HepG2 (cell line): ENCODE measurements around the gene MPV17L2. TPM values are rescaled to one million over a fixed set of nuclear protein-coding genes. Genes with fewer than 3 reads are reported as not detected.

Source experiments
- ARHGAP35 ChIP-seq: sonication (generic); formaldehyde crosslinking; IDR thresholded peaks from 2 replicates; pipeline ENCODE4 v1.9.0; 2022; ENCODE audit warnings: mild to moderate bottlenecking, inconsistent platforms, moderate library complexity, missing genetic modification reagents, borderline replicate concordance
- EHMT2 ChIP-seq: fragments of 200-600 bp; sonication (generic); IDR thresholded peaks from 2 replicates; pipeline ENCODE4 v1.7.0; 2017; ENCODE audit warnings: antibody characterized with exemption, low read depth, low read length, borderline replicate concordance
- FOXJ3 ChIP-seq: sonication (generic); formaldehyde crosslinking; IDR thresholded peaks from 2 replicates; pipeline ENCODE4 v1.4.0; 2020; ENCODE audit warnings: missing genetic modification reagents, mild to moderate bottlenecking, borderline replicate concordance
- HHEX ChIP-seq: IDR thresholded peaks from 2 replicates; pipeline ENCODE4 v1.6.1; 2016; ENCODE audit warnings: control low read depth
- HNRNPL ChIP-seq: fragments of 200-400 bp; formaldehyde crosslinking; IDR thresholded peaks from 2 replicates; pipeline ENCODE4 v1.6.1; 2017; ENCODE audit warnings: mild to moderate bottlenecking, low read depth, low read length
- HOXA3 ChIP-seq: sonication (generic); formaldehyde crosslinking; IDR thresholded peaks from 2 replicates; pipeline ENCODE4 v1.5.0; 2020; ENCODE audit warnings: missing genetic modification reagents
- HOXA5 ChIP-seq: sonication (generic); formaldehyde crosslinking; IDR thresholded peaks from 2 replicates; pipeline ENCODE4 v1.4.0; 2020; ENCODE audit warnings: missing genetic modification reagents
- KLF6 ChIP-seq: IDR thresholded peaks from 2 replicates; pipeline ENCODE4 v1.8.0; 2016; ENCODE audit warnings: missing biosample characterization, missing genetic modification reagents
- MIXL1 ChIP-seq: IDR thresholded peaks from 2 replicates; pipeline ENCODE4 v1.6.1; 2016
- NFYC ChIP-seq: IDR thresholded peaks from 2 replicates; pipeline ENCODE4 v1.6.1; 2016; ENCODE audit warnings: missing genetic modification reagents, missing compliant biosample characterization
- PCBP1 ChIP-seq: fragments of 200-400 bp; formaldehyde crosslinking; IDR thresholded peaks from 2 replicates; pipeline ENCODE4 v1.6.1; 2017; ENCODE audit warnings: mild to moderate bottlenecking, low read depth, low read length, borderline replicate concordance
- RXRB ChIP-seq: IDR thresholded peaks from 2 replicates; pipeline ENCODE4 v1.6.1; 2016; ENCODE audit warnings: borderline replicate concordance, missing genetic modification reagents, missing compliant biosample characterization
- SALL2 ChIP-seq: sonication (generic); formaldehyde crosslinking; IDR thresholded peaks from 2 replicates; pipeline ENCODE4 v1.8.1; 2023; ENCODE audit warnings: mild to moderate bottlenecking, missing genetic modification reagents, inconsistent platforms
- SMARCE1 ChIP-seq: fragments of 450-650 bp; IDR thresholded peaks from 2 replicates; pipeline ENCODE4 v1.6.1; 2017; ENCODE audit warnings: borderline replicate concordance
- XRCC5 ChIP-seq: fragments of 200-400 bp; formaldehyde crosslinking; optimal IDR thresholded peaks from 2 replicates; pipeline ENCODE3; 2017; ENCODE audit warnings: mild to moderate bottlenecking, low read length
- ZKSCAN8 ChIP-seq: IDR thresholded peaks from 2 replicates; pipeline ENCODE4 v1.6.1; 2016; ENCODE audit warnings: borderline replicate concordance, missing genetic modification reagents, missing compliant biosample characterization
- ZMYM3 ChIP-seq: sonication (generic); formaldehyde crosslinking; IDR thresholded peaks from 2 replicates; pipeline ENCODE4 v1.5.1; 2020; ENCODE audit warnings: mild to moderate bottlenecking, missing genetic modification reagents
- ZNF331 ChIP-seq: sonication (generic); formaldehyde crosslinking; IDR thresholded peaks from 2 replicates; pipeline ENCODE4 v1.4.0; 2020; ENCODE audit warnings: missing genetic modification reagents
- ZNF605 ChIP-seq: sonication (generic); formaldehyde crosslinking; IDR thresholded peaks from 2 replicates; pipeline ENCODE4 v1.8.0; 2022; ENCODE audit warnings: mild to moderate bottlenecking, missing genetic modification reagents
- ZNF607 ChIP-seq: sonication (generic); formaldehyde crosslinking; IDR thresholded peaks from 2 replicates; pipeline ENCODE4 v1.5.1; 2020; ENCODE audit warnings: missing genetic modification reagents, mild to moderate bottlenecking, borderline replicate concordance
- ZNF737 ChIP-seq: sonication (generic); formaldehyde crosslinking; IDR thresholded peaks from 2 replicates; pipeline ENCODE4 v1.5.0; 2020; ENCODE audit warnings: missing genetic modification reagents, mild to moderate bottlenecking, borderline replicate concordance
- ZNF841 ChIP-seq: sonication (generic); formaldehyde crosslinking; IDR thresholded peaks from 2 replicates; pipeline ENCODE4 v1.8.1; 2023; ENCODE audit warnings: missing genetic modification reagents, borderline replicate concordance
- polyA plus RNA-seq, 8 experiments: library from polyadenylated mRNA; depleted of rRNA in 3 of 8; stranded (reverse) in 7 of 8; unstranded in 1 of 8; fragments of >200 nt; fragmentation: Illumina TruSeq in 4 of 8; extraction: Trizol in 4 of 8; gene quantifications; 2 replicates each; pipeline versions ENCODE4 v1.2.1 to v1.2.3, GENCODE V29; 2011 to 2016; ENCODE audit warnings: low read depth in 4 of 8, missing spikeins in 1 of 8, mixed read lengths in 1 of 8; ENCODE audit not compliant: insufficient read depth in 1 of 8
- total RNA-seq, 5 experiments: library from RNA; depleted of rRNA; stranded (reverse); fragments of >200 nt; fragmentation: Illumina TruSeq; extraction: Trizol; gene quantifications; 2 replicates each; pipeline ENCODE4 v1.2.3, GENCODE V29; 2016; ENCODE audit warnings: low read depth in 1 of 5
- TF ChIP-seq, protein P1 (sequence below): sonication (generic); formaldehyde crosslinking; IDR thresholded peaks from 2 replicates; pipeline ENCODE4 v1.4.0; 2020; ENCODE audit warnings: missing genetic modification reagents
- TF ChIP-seq, protein P2 (sequence below): sonication (generic); formaldehyde crosslinking; conservative IDR thresholded peaks from 2 replicates; pipeline ENCODE4 v1.4.0; 2020; ENCODE audit warnings: missing genetic modification reagents
- TF ChIP-seq, protein P3 (sequence below): sonication (generic); formaldehyde crosslinking; IDR thresholded peaks from 2 replicates; pipeline ENCODE4 v1.8.0; 2023; ENCODE audit warnings: mild to moderate bottlenecking, missing genetic modification reagents

Gene MPV17L2
- total and polyA plus RNA-seq, 2 of the 13 experiments (the other 11 are each of a cell fraction or from before 2014, with no cell fraction given), result 13.6 to 16.7 TPM

DNA sequence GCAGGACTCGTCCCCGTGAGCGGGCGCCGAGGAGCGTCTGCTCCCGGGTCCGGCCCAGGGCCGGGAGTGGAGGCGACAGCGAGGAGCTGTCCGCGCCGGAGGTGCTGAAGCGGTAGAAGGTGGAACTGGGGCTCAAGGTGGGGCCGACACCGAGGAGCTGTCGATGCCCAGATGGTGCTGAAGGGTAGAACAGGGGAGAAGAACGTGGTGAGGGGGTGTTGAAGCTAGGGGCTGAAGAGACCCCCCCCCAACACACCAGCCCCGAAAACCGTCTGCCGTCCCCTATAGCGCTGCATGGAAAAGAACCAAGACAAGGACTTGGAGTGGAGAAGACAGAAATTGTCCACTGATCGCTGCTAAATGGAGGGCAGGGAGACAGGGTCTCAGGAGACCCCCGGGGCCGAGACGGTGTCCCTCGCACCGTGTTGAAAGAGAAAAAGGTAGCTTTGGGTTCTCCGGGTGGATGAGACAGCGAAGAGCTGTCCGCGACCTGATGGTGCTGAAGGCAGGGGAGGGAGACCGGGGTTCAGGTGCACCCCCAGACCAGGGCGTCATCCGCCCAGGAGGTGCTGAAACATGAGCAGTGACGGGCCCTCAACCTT lies 40.3 kb downstream of the MPV17L2 start (continued):
- TF ChIP-seq ZMYM3 (CRISPR knock-in tag) (0 out of 2 replicates have a peak, but pooled peaks have one; percentile 41), NFYC (CRISPR knock-in tag) (no peak), ARHGAP35 (peak; percentile 94), ZNF607 (CRISPR knock-in tag) (peak; percentile 89; the same call in 1 of the 2 replicates), HHEX (no peak), ZKSCAN8 (CRISPR knock-in tag) (0 out of 2 replicates have a peak, but pooled peaks have one; percentile 63), FOXJ3 (no peak), ZNF841 (CRISPR knock-in tag) (peak; percentile 55; the same call in 1 of the 2 replicates), EHMT2 (peak; percentile 100), HOXA5 (CRISPR knock-in tag) (peak; percentile 99), KLF6 (CRISPR knock-in tag) (peak; percentile 99), ZNF605 (CRISPR knock-in tag) (peak; percentile 96), ZNF737 (CRISPR knock-in tag) (0 out of 2 replicates have a peak, but pooled peaks have one; percentile 80), PCBP1 (no peak), SMARCE1 (no peak), RXRB (CRISPR knock-in tag) (peak; percentile 78), HNRNPL (no peak), XRCC5 (peak; percentile 74), SALL2 (CRISPR knock-in tag) (peak; percentile 76), ZNF331 (CRISPR knock-in tag) (peak; percentile 91), MIXL1 (peak; percentile 66; the same call in 1 of the 2 replicates), HOXA3 (peak; percentile 62)
- TF ChIP-seq, protein P1, sequence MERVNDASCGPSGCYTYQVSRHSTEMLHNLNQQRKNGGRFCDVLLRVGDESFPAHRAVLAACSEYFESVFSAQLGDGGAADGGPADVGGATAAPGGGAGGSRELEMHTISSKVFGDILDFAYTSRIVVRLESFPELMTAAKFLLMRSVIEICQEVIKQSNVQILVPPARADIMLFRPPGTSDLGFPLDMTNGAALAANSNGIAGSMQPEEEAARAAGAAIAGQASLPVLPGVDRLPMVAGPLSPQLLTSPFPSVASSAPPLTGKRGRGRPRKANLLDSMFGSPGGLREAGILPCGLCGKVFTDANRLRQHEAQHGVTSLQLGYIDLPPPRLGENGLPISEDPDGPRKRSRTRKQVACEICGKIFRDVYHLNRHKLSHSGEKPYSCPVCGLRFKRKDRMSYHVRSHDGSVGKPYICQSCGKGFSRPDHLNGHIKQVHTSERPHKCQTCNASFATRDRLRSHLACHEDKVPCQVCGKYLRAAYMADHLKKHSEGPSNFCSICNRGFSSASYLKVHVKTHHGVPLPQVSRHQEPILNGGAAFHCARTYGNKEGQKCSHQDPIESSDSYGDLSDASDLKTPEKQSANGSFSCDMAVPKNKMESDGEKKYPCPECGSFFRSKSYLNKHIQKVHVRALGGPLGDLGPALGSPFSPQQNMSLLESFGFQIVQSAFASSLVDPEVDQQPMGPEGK (CRISPR knock-in tag), result peak; percentile 54; the same call in 1 of the 2 replicates
- TF ChIP-seq, protein P2, sequence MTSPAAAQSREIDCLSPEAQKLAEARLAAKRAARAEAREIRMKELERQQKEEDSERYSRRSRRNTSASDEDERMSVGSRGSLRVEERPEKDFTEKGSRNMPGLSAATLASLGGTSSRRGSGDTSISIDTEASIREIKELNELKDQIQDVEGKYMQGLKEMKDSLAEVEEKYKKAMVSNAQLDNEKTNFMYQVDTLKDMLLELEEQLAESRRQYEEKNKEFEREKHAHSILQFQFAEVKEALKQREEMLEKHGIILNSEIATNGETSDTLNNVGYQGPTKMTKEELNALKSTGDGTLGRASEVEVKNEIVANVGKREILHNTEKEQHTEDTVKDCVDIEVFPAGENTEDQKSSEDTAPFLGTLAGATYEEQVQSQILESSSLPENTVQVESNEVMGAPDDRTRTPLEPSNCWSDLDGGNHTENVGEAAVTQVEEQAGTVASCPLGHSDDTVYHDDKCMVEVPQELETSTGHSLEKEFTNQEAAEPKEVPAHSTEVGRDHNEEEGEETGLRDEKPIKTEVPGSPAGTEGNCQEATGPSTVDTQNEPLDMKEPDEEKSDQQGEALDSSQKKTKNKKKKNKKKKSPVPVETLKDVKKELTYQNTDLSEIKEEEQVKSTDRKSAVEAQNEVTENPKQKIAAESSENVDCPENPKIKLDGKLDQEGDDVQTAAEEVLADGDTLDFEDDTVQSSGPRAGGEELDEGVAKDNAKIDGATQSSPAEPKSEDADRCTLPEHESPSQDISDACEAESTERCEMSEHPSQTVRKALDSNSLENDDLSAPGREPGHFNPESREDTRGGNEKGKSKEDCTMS (CRISPR knock-in tag), result peak; percentile 89; the same call in 1 of the 2 replicates
- TF ChIP-seq, protein P3, sequence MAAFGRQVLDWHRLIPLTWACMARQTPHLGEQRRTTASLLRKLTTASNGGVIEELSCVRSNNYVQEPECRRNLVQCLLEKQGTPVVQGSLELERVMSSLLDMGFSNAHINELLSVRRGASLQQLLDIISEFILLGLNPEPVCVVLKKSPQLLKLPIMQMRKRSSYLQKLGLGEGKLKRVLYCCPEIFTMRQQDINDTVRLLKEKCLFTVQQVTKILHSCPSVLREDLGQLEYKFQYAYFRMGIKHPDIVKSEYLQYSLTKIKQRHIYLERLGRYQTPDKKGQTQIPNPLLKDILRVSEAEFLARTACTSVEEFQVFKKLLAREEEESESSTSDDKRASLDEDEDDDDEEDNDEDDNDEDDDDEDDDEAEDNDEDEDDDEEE (CRISPR knock-in tag), result peak; percentile 86
